Measurements from ENCODE around the gene KRTAP12-3. TPM values are rescaled to one million over a fixed set of nuclear protein-coding genes. Genes with fewer than 3 reads are reported as not detected.
A peak's percentile ranks its signal among the peaks of the same experiment; 100 is the strongest.

Gene KRTAP12-3
- total RNA-seq, 1 experiment from 2014 or later: not detected

- POLR2A ChIA-PET: no interaction called here
- no peak overlapping the region for H3K4me3 Mint-ChIP-seq
- H3K36me3 Mint-ChIP-seq: peaks cover 23% of the 10 kb centered on the region
- H3K27me3 Mint-ChIP-seq (ENCODE audit: low read depth): peaks cover 10% of the 10 kb centered on the region
- no peak overlapping the region for H3K27ac Mint-ChIP-seq
- CTCF ChIA-PET: no interaction called here
- no peak for TF ChIP-seq ZNF396 (CRISPR knock-in tag; IDR thresholded peaks at IDR 0.05; ENCODE audit: borderline replicate concordance)
- TF ChIP-seq ZBTB21 (CRISPR knock-in tag; IDR thresholded peaks at IDR 0.05; ENCODE audit: borderline replicate concordance): no peak
- TF ChIP-seq SOX15 (CRISPR knock-in tag; IDR thresholded peaks at IDR 0.05): no peak
- no peak for TF ChIP-seq STAT6 (CRISPR knock-in tag; conservative IDR thresholded peaks at IDR 0.05; ENCODE audit: low read depth)
- no peak for TF ChIP-seq ZNF121 (CRISPR knock-in tag; IDR thresholded peaks at IDR 0.05)
- no peak for TF ChIP-seq HMGA2 (CRISPR knock-in tag; IDR thresholded peaks at IDR 0.05)
- no peak for TF ChIP-seq TEAD1 (CRISPR knock-in tag; IDR thresholded peaks at IDR 0.05)
- TF ChIP-seq MXD4 (CRISPR knock-in tag; IDR thresholded peaks at IDR 0.05; ENCODE audit: borderline replicate concordance): no peak
- no peak for TF ChIP-seq NFATC4 (CRISPR knock-in tag; IDR thresholded peaks at IDR 0.05)
- no peak for TF ChIP-seq EMX1 (CRISPR knock-in tag; IDR thresholded peaks at IDR 0.05)
- H3K9me3 Mint-ChIP-seq: peaks cover 24% of the 10 kb centered on the region
- DNase-seq (ENCODE audit: low spot score): no peak
- no peak for ATAC-seq
- H3K4me1 Mint-ChIP-seq: peaks cover 39% of the 10 kb centered on the region
Observed at GRCh38 chr21:44656868-44657267, 864 bp upstream of the KRTAP12-3 start.

- no peak overlapping the region for H3K4me3 Mint-ChIP-seq
- H3K27ac Mint-ChIP-seq: peak overlapping the region; percentile 69
- H3K4me1 Mint-ChIP-seq: peaks cover 39% of the 10 kb centered on the region
- POLR2A ChIA-PET: no interaction called here
- peaks cover 18% of the 10 kb centered on the region for H3K9me3 Mint-ChIP-seq
- DNase-seq (ENCODE audit: low spot score) (no peak), ATAC-seq (no peak)
- TF ChIP-seq NFE2L1 (CRISPR knock-in tag; IDR thresholded peaks at IDR 0.05) (no peak), ERG (CRISPR knock-in tag; IDR thresholded peaks at IDR 0.05) (no peak), CTCF (IDR thresholded peaks at IDR 0.05) (no peak), STAT6 (CRISPR knock-in tag; conservative IDR thresholded peaks at IDR 0.05; ENCODE audit: low read depth) (no peak), KAT7 (CRISPR knock-in tag; IDR thresholded peaks at IDR 0.05; ENCODE audit: borderline replicate concordance) (no peak)
- peaks cover 4% of the 10 kb centered on the region; the same call in 1 of the 2 replicates for H3K27me3 Mint-ChIP-seq (ENCODE audit: low read depth)
- CTCF ChIA-PET: no interaction called here
- peaks cover 20% of the 10 kb centered on the region for H3K36me3 Mint-ChIP-seq
Observed at GRCh38 chr21:44658541-44658910, 794 bp downstream of the KRTAP12-3 start.

GRCh38 chr21:44658913-44659595 is 1.3 kb downstream of the KRTAP12-3 start:
- peak overlapping the region; percentile 69 for H3K27ac Mint-ChIP-seq
- no peak for DNase-seq (ENCODE audit: low spot score)
- H3K4me1 Mint-ChIP-seq: peaks cover 39% of the 10 kb centered on the region
- POLR2A ChIA-PET: no interaction called here
- peak; percentile 45; the same call in 1 of the 2 replicates for ATAC-seq
- CTCF ChIA-PET: no interaction called here
- peaks cover 20% of the 10 kb centered on the region for H3K36me3 Mint-ChIP-seq
- peaks cover 18% of the 10 kb centered on the region for H3K9me3 Mint-ChIP-seq
- peaks cover 4% of the 10 kb centered on the region; the same call in 1 of the 2 replicates for H3K27me3 Mint-ChIP-seq (ENCODE audit: low read depth)
- H3K4me3 Mint-ChIP-seq: no peak overlapping the region
- no peak for TF ChIP-seq NFE2L1 (CRISPR knock-in tag; IDR thresholded peaks at IDR 0.05)
- no peak for TF ChIP-seq AFF4 (CRISPR knock-in tag; IDR thresholded peaks at IDR 0.05; ENCODE audit: borderline replicate concordance)
- TF ChIP-seq ATF2 (CRISPR knock-in tag; IDR thresholded peaks at IDR 0.05; ENCODE audit: borderline replicate concordance, low read depth): no peak
- no peak for TF ChIP-seq ATF3 (CRISPR knock-in tag; conservative IDR thresholded peaks at IDR 0.05)

All from WTC11 (cell line).